K562 (cell line): Measurements from ENCODE around the gene PLEKHA8. TPM values are rescaled to one million over a fixed set of nuclear protein-coding genes. Genes with fewer than 3 reads are reported as not detected.

Experiments
- ADNP ChIP-seq: fragments of 200-800 bp; sonication (Bioruptor generic); IDR thresholded peaks from 2 replicates; pipeline ENCODE4 v1.6.1; 2016; ENCODE audit warnings: missing genetic modification characterization, missing compliant biosample characterization
- CTBP1 ChIP-seq: fragments of 450-650 bp; IDR thresholded peaks from 2 replicates; pipeline ENCODE4 v1.6.1; 2016; ENCODE audit warnings: borderline replicate concordance
- EHMT2 ChIP-seq: fragments of 450-650 bp; IDR thresholded peaks from 2 replicates; pipeline ENCODE4 v1.6.1; 2018; ENCODE audit warnings: antibody characterized with exemption
- ELF4 ChIP-seq: fragments of 450-650 bp; formaldehyde crosslinking; IDR thresholded peaks from 2 replicates; pipeline ENCODE4 v1.4.0; 2022; ENCODE audit warnings: missing genetic modification characterization
- FOXM1 ChIP-seq, 2 experiments: fragments of 450-650 bp in 1 of 2; sonication (generic) in 1 of 2; formaldehyde crosslinking in 1 of 2; IDR thresholded peaks; 2 replicates each; pipeline versions ENCODE4 v1.6.1 to v1.9.0; 2017 to 2022; ENCODE audit warnings: low read depth in 2 of 2, mild to moderate bottlenecking in 2 of 2, missing genetic modification reagents in 1 of 2, moderate library complexity in 1 of 2
- GABPA ChIP-seq: fragments of 200-800 bp; sonication (Bioruptor generic); conservative IDR thresholded peaks from 2 replicates; pipeline ENCODE4 v1.6.1; 2016; ENCODE audit warnings: low read depth, missing genetic modification characterization, missing compliant biosample characterization
- HMG20B ChIP-seq: fragments of 250-450 bp; sonication (Bioruptor Pico); IDR thresholded peaks from 2 replicates; pipeline ENCODE4 v1.5.0; 2021; ENCODE audit warnings: mild to moderate bottlenecking
- RNF2 ChIP-seq: sonication (generic); IDR thresholded peaks from 2 replicates; pipeline ENCODE4 v1.6.1; 2016
- SAFB ChIP-seq: fragments of 200-400 bp; formaldehyde crosslinking; IDR thresholded peaks from 2 replicates; pipeline ENCODE4 v1.6.1; 2017; ENCODE audit warnings: low read depth, low read length, borderline replicate concordance
- SMAD2 ChIP-seq: fragments of 150-350 bp; IDR thresholded peaks from 2 replicates; pipeline ENCODE4 v1.6.1; 2014; ENCODE audit warnings: low read depth, mild to moderate bottlenecking, low read length
- TCF3 ChIP-seq: sonication (generic); formaldehyde crosslinking; IDR thresholded peaks from 2 replicates; pipeline ENCODE4 v1.4.0; 2020; ENCODE audit warnings: mild to moderate bottlenecking, missing genetic modification reagents
- ZNF124 ChIP-seq: sonication (generic); formaldehyde crosslinking; IDR thresholded peaks from 2 replicates; pipeline ENCODE4 v1.8.1; 2022; ENCODE audit warnings: missing genetic modification reagents
- ZNF140 ChIP-seq: fragments of 250-450 bp; sonication (Bioruptor Pico); IDR thresholded peaks from 2 replicates; pipeline ENCODE4 v1.8.0; 2021; ENCODE audit warnings: moderate library complexity, mild to moderate bottlenecking, inconsistent platforms
- ZNF23 ChIP-seq: fragments of 250-450 bp; sonication (Bioruptor Pico); IDR thresholded peaks from 2 replicates; pipeline ENCODE4 v1.4.0; 2020; ENCODE audit warnings: mild to moderate bottlenecking
- ZNF253 ChIP-seq: fragments of 250-450 bp; sonication (Bioruptor Pico); conservative IDR thresholded peaks from 2 replicates; pipeline ENCODE4 v1.6.1; 2021; ENCODE audit warnings: mild to moderate bottlenecking
- polyA plus RNA-seq, 8 experiments: library from polyadenylated mRNA; depleted of rRNA in 4 of 8; stranded (reverse) in 5 of 8; unstranded in 3 of 8; fragments of >200 nt; fragmentation: Nextera tagmentation in 2 of 8; fragmentation: Illumina TruSeq in 1 of 8; extraction: Ambion mirVana in 2 of 8; extraction: Trizol in 1 of 8; gene quantifications; 2 replicates each; pipeline versions ENCODE4 v1.2.1 to v1.2.3, GENCODE V29; 2011 to 2014; ENCODE audit warnings: inconsistent platforms in 1 of 8, missing spikeins in 1 of 8
- total RNA-seq, 7 experiments: library from RNA; depleted of rRNA in 6 of 7; stranded (reverse); fragments of >200 nt in 6 of 7; fragmentation: Illumina TruSeq in 2 of 7; extraction: Trizol in 2 of 7; gene quantifications; 2 replicates each; pipeline versions ENCODE4 v1.2.1 to v1.2.3, GENCODE V29; 2011 to 2021; ENCODE audit warnings: low replicate concordance in 1 of 7
- TF ChIP-seq, protein P1 (sequence below): fragments of 250-450 bp; sonication (Bioruptor Pico); IDR thresholded peaks from 2 replicates; pipeline ENCODE4 v1.8.0; 2021; ENCODE audit warnings: borderline replicate concordance, mild to moderate bottlenecking, moderate library complexity; ENCODE audit not compliant: poor library complexity, severe bottlenecking
- TF ChIP-seq, protein P2 (sequence below): sonication (generic); formaldehyde crosslinking; IDR thresholded peaks from 2 replicates; pipeline ENCODE4 v1.8.0; 2022; ENCODE audit warnings: missing genetic modification reagents, mild to moderate bottlenecking, borderline replicate concordance
- TF ChIP-seq, protein P3 (sequence below): fragments of 450-650 bp; formaldehyde crosslinking; IDR thresholded peaks from 2 replicates; pipeline ENCODE4 v1.4.0; 2020; ENCODE audit warnings: mild to moderate bottlenecking, moderate library complexity
- TF ChIP-seq, protein P4 (sequence below): fragments of 450-650 bp; IDR thresholded peaks from 2 replicates; pipeline ENCODE4 v1.6.1; 2017; ENCODE audit warnings: antibody characterized with exemption
- TF ChIP-seq, protein P5 (sequence below): IDR thresholded peaks from 2 replicates; pipeline ENCODE4 v1.6.1; 2011; ENCODE audit not compliant: insufficient read length; ENCODE audit errors: extremely low read depth
- TF ChIP-seq, protein P6 (sequence below): fragments of 250-450 bp; sonication (Bioruptor Pico); IDR thresholded peaks from 2 replicates; pipeline ENCODE4 v1.6.1; 2021; ENCODE audit warnings: mild to moderate bottlenecking

PLEKHA8 gene
- total and polyA plus RNA-seq, 9 of the 15 experiments (the other 6 are each of a cell fraction or from before 2014, with no cell fraction given), result 3.2 to 16.3 (median 11.8) TPM

DNA sequence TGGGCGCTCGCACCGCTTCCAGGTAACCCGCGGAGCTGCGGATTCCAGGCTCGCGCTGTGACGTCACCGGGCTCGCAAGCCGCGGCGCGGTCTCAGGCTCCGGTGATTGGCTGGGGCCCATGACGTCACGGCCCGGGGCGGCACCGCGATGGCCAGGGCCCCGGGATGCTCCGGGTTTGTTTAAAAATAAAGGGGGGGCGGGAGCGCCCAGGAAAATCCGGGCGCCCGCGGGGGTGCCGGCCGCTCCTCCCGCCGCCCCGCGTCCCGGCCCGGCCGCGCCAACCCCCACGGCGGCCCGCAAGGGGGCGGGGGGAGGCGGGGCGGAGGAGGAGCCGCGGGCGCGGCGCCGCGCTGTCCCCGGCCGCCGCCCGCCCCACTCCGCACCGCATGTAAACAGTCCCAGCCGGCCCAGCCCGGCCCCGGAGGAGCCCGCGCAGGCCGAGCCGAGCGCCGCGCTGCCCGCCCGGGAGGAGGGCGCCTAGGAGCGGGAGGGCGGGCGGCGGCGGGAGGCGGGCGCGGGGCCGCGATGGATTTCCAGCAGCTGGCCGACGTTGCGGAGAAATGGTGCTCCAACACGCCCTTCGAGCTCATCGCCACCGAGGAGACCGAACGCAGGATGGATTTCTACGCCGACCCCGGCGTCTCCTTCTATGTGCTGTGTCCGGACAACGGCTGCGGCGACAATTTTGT lies 106.5 kb downstream of the PLEKHA8 start, which contains the start of gene MTURN (continued):
- TF ChIP-seq, protein P1, sequence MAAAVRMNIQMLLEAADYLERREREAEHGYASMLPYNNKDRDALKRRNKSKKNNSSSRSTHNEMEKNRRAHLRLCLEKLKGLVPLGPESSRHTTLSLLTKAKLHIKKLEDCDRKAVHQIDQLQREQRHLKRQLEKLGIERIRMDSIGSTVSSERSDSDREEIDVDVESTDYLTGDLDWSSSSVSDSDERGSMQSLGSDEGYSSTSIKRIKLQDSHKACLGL, result no peak
- TF ChIP-seq SAFB (no peak), HMG20B (CRISPR knock-in tag) (no peak), CTBP1 (peak; percentile 61; the same call in 1 of the 2 replicates), TCF3 (CRISPR knock-in tag) (no peak), ADNP (tag) (no peak), SMAD2 (no peak), GABPA (tag) (0 out of 2 replicates have a peak, but pooled peaks have one; percentile 45), ZNF23 (CRISPR knock-in tag) (no peak), ELF4 (no peak), FOXM1 (IDR thresholded peaks at IDR 0.05; ENCODE audit: low read depth) (no peak), FOXM1 (CRISPR knock-in tag; IDR thresholded peaks at IDR 0.05; ENCODE audit: low read depth) (no peak), ZNF140 (no peak), EHMT2 (no peak), RNF2 (no peak), ZNF124 (CRISPR knock-in tag) (no peak), ZNF253 (CRISPR knock-in tag) (no peak)
- TF ChIP-seq, protein P2, sequence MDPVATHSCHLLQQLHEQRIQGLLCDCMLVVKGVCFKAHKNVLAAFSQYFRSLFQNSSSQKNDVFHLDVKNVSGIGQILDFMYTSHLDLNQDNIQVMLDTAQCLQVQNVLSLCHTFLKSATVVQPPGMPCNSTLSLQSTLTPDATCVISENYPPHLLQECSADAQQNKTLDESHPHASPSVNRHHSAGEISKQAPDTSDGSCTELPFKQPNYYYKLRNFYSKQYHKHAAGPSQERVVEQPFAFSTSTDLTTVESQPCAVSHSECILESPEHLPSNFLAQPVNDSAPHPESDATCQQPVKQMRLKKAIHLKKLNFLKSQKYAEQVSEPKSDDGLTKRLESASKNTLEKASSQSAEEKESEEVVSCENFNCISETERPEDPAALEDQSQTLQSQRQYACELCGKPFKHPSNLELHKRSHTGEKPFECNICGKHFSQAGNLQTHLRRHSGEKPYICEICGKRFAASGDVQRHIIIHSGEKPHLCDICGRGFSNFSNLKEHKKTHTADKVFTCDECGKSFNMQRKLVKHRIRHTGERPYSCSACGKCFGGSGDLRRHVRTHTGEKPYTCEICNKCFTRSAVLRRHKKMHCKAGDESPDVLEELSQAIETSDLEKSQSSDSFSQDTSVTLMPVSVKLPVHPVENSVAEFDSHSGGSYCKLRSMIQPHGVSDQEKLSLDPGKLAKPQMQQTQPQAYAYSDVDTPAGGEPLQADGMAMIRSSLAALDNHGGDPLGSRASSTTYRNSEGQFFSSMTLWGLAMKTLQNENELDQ (CRISPR knock-in tag), result no peak
- TF ChIP-seq, protein P3, sequence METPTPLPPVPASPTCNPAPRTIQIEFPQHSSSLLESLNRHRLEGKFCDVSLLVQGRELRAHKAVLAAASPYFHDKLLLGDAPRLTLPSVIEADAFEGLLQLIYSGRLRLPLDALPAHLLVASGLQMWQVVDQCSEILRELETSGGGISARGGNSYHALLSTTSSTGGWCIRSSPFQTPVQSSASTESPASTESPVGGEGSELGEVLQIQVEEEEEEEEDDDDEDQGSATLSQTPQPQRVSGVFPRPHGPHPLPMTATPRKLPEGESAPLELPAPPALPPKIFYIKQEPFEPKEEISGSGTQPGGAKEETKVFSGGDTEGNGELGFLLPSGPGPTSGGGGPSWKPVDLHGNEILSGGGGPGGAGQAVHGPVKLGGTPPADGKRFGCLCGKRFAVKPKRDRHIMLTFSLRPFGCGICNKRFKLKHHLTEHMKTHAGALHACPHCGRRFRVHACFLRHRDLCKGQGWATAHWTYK (CRISPR knock-in tag), result no peak
- TF ChIP-seq, protein P4, sequence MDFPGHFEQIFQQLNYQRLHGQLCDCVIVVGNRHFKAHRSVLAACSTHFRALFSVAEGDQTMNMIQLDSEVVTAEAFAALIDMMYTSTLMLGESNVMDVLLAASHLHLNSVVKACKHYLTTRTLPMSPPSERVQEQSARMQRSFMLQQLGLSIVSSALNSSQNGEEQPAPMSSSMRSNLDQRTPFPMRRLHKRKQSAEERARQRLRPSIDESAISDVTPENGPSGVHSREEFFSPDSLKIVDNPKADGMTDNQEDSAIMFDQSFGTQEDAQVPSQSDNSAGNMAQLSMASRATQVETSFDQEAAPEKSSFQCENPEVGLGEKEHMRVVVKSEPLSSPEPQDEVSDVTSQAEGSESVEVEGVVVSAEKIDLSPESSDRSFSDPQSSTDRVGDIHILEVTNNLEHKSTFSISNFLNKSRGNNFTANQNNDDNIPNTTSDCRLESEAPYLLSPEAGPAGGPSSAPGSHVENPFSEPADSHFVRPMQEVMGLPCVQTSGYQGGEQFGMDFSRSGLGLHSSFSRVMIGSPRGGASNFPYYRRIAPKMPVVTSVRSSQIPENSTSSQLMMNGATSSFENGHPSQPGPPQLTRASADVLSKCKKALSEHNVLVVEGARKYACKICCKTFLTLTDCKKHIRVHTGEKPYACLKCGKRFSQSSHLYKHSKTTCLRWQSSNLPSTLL, result no peak
- TF ChIP-seq, protein P5, sequence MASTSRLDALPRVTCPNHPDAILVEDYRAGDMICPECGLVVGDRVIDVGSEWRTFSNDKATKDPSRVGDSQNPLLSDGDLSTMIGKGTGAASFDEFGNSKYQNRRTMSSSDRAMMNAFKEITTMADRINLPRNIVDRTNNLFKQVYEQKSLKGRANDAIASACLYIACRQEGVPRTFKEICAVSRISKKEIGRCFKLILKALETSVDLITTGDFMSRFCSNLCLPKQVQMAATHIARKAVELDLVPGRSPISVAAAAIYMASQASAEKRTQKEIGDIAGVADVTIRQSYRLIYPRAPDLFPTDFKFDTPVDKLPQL, result no peak
- TF ChIP-seq, protein P6, sequence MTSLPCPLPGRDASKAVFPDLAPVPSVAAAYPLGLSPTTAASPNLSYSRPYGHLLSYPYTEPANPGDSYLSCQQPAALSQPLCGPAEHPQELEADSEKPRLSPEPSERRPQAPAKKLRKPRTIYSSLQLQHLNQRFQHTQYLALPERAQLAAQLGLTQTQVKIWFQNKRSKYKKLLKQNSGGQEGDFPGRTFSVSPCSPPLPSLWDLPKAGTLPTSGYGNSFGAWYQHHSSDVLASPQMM (CRISPR knock-in tag), result no peak
